Keratinocyte (primary cell): ENCODE data around the gene KLF12. TPM values are rescaled to one million over a fixed set of nuclear protein-coding genes. Genes with fewer than 3 reads are reported as not detected.

ENCODE experiments used
- DNase-seq: peaks from one replicate; pipeline ENCODE4 v3.0.0-alpha.2; 2011; ENCODE audit warnings: low read depth, missing footprints, low spot score
- FAIRE-seq: peaks from 2 replicates; lab custom pipeline; 2011; peaks lifted over from hg19 to GRCh38; lab: Jason Lieb, UNC
- H2AFZ ChIP-seq: 2 replicates; pipeline ENCODE4 v1.6.0; 2012; ENCODE audit warnings: low read length, control low read depth, inconsistent platforms; ENCODE audit not compliant: control insufficient read depth
- H3K27ac ChIP-seq: 2 replicates; pipeline ENCODE4 v1.5.1; 2011; ENCODE audit warnings: low read length; ENCODE audit not compliant: control insufficient read depth, insufficient read depth
- H3K27me3 ChIP-seq: 3 replicates; pipeline ENCODE4 v1.6.0; 2011; ENCODE audit warnings: low read length; ENCODE audit not compliant: control insufficient read depth, insufficient read depth; ENCODE audit errors: extremely low read depth
- H3K36me3 ChIP-seq, 2 experiments: 2 replicates in 1 of 2; 3 replicates in 1 of 2; pipeline ENCODE4 v1.5.1; 2011; ENCODE audit warnings: low read length in 2 of 2, mild to moderate bottlenecking in 1 of 2; ENCODE audit not compliant: control insufficient read depth in 2 of 2, insufficient read depth in 2 of 2; ENCODE audit errors: extremely low read depth in 1 of 2
- H3K4me1 ChIP-seq: 3 replicates; pipeline ENCODE4 v1.5.1; 2011; ENCODE audit warnings: low read length; ENCODE audit not compliant: control insufficient read depth, insufficient read depth; ENCODE audit errors: extremely low read depth
- H3K4me2 ChIP-seq: 3 replicates; pipeline ENCODE4 v1.6.0; 2011; ENCODE audit warnings: low read depth, low read length; ENCODE audit not compliant: control insufficient read depth, insufficient read depth; ENCODE audit errors: extremely low read depth
- H3K4me3 ChIP-seq, 3 experiments: fragments of 200-600 bp in 1 of 3; sonication (generic) in 1 of 3; 2 replicates in 2 of 3; 3 replicates in 1 of 3; pipeline ENCODE4 v1.5.1; 2011 to 2016; ENCODE audit warnings: low read length in 3 of 3, mild to moderate bottlenecking in 3 of 3, control low read depth in 2 of 3, inconsistent platforms in 1 of 3, low read depth in 1 of 3, mixed read lengths in 1 of 3, mixed run types in 1 of 3, moderate library complexity in 1 of 3; ENCODE audit not compliant: control insufficient read depth in 2 of 3, insufficient read depth in 2 of 3; ENCODE audit errors: extremely low read depth in 1 of 3
- H3K79me2 ChIP-seq: 2 replicates; pipeline ENCODE4 v1.6.0; 2012; ENCODE audit warnings: low read length; ENCODE audit not compliant: control insufficient read depth, insufficient read depth
- H3K9ac ChIP-seq: 3 replicates; pipeline ENCODE4 v1.6.0; 2011; ENCODE audit warnings: low read length; ENCODE audit not compliant: control insufficient read depth, insufficient read depth; ENCODE audit errors: extremely low read depth
- H3K9me1 ChIP-seq: 3 replicates; pipeline ENCODE4 v1.6.0; 2011; ENCODE audit warnings: low read length; ENCODE audit not compliant: control insufficient read depth, insufficient read depth; ENCODE audit errors: extremely low read depth
- H3K9me3 ChIP-seq: 2 replicates; pipeline ENCODE4 v1.5.1; 2012; ENCODE audit warnings: low read depth, low read length; ENCODE audit not compliant: control insufficient read depth
- H4K20me1 ChIP-seq: 3 replicates; pipeline ENCODE4 v1.6.0; 2011; ENCODE audit warnings: low read length; ENCODE audit not compliant: control insufficient read depth, insufficient read depth; ENCODE audit errors: extremely low read depth
- CTCF ChIP-seq, 3 experiments: IDR thresholded peaks in 1 of 3; conservative IDR thresholded peaks in 1 of 3; optimal IDR thresholded peaks in 1 of 3; 2 replicates in 2 of 3; 3 replicates in 1 of 3; pipeline versions ENCODE3 to v1.5.1; 2011; ENCODE audit warnings: low read length in 3 of 3, mild to moderate bottlenecking in 3 of 3, moderate library complexity in 2 of 3, control low read depth in 1 of 3, inconsistent platforms in 1 of 3; ENCODE audit not compliant: insufficient read depth in 2 of 3; ENCODE audit errors: extremely low read depth in 1 of 3
- EZH2 ChIP-seq: IDR thresholded peaks from one replicate; pipeline ENCODE4 v1.6.1; 2012; ENCODE audit warnings: inconsistent platforms, mild to moderate bottlenecking, low read length, moderate library complexity
- dilution Hi-C: fragments of 300-500 bp; cut with MboI; formaldehyde crosslinking; loops from one replicate; pipeline ENCODE4 v1.7.0; 2020; ENCODE audit warnings: low sequenced_read_pairs; ENCODE audit not compliant: extremely low pct_ligation_motif_present
- polyA plus RNA-seq, 5 experiments: library from polyadenylated mRNA; depleted of rRNA in 3 of 5; stranded (reverse) in 3 of 5; stranded (forward) in 1 of 5; unstranded in 1 of 5; fragments of >200 nt; gene quantifications; 1 replicate in 1 of 5; 2 replicates in 3 of 5; 3 replicates in 1 of 5; pipeline versions ENCODE4 v1.2.1 to v1.2.3, GENCODE V29; 2011 to 2012; ENCODE audit warnings: missing spikeins in 2 of 5, low read depth in 1 of 5, low replicate concordance in 1 of 5

Gene KLF12
- polyA plus RNA-seq, 1 donor (not counting 4 experiments of a cell fraction or from before 2014, with no cell fraction given) = 6.1 TPM

- no peaks in the 10 kb centered on the region for H3K36me3 ChIP-seq
- H2AFZ ChIP-seq = no peak overlapping the region
- H3K4me3 ChIP-seq = no peak overlapping the region
- no peaks in the 10 kb centered on the region for H3K9me3 ChIP-seq
- dilution Hi-C loops = no loop called here
- no peak overlapping the region for H3K4me2 ChIP-seq
- H3K9me1 ChIP-seq = peaks cover 2% of the 10 kb centered on the region
- FAIRE-seq (no peak), DNase-seq (no peak)
- no peak for TF ChIP-seq EZH2
- TF ChIP-seq CTCF (optimal IDR thresholded peaks at IDR 0.05 in 1 of 3, IDR thresholded peaks at IDR 0.05 in 1 of 3, conservative IDR thresholded peaks at IDR 0.05 in 1 of 3; ENCODE audit: extremely low read depth in 1 of 3, insufficient read depth in 2 of 3, low read length in 3 of 3) = no peak
- peaks cover 16% of the 10 kb centered on the region for H3K79me2 ChIP-seq
- no peak overlapping the region for H3K27ac ChIP-seq
- no peaks in the 10 kb centered on the region for H3K4me1 ChIP-seq
- no peaks in the 10 kb centered on the region for H4K20me1 ChIP-seq
- H3K9ac ChIP-seq = no peak overlapping the region
- no peaks in the 10 kb centered on the region for H3K27me3 ChIP-seq
These were observed 31.5 kb downstream of the KLF12 start for GRCh38 chr13:74102691-74103090.

- no peaks in the 10 kb centered on the region for H3K27me3 ChIP-seq
- no peaks in the 10 kb centered on the region for H3K4me1 ChIP-seq
- dilution Hi-C loops = no loop called here
- H3K79me2 ChIP-seq = peaks cover 13% of the 10 kb centered on the region
- DNase-seq (no peak), FAIRE-seq (no peak)
- no peaks in the 10 kb centered on the region for H4K20me1 ChIP-seq
- H3K9me3 ChIP-seq = no peaks in the 10 kb centered on the region
- no peaks in the 10 kb centered on the region for H3K9me1 ChIP-seq
- H3K27ac ChIP-seq = no peak overlapping the region
- H2AFZ ChIP-seq = no peak overlapping the region
- H3K36me3 ChIP-seq = no peaks in the 10 kb centered on the region
- H3K4me2 ChIP-seq = no peak overlapping the region
- H3K4me3 ChIP-seq = no peak overlapping the region
- TF ChIP-seq EZH2 (no peak), CTCF (optimal IDR thresholded peaks at IDR 0.05 in 1 of 3, IDR thresholded peaks at IDR 0.05 in 1 of 3, conservative IDR thresholded peaks at IDR 0.05 in 1 of 3; ENCODE audit: extremely low read depth in 1 of 3, insufficient read depth in 2 of 3, low read length in 3 of 3) (no peak)
- no peak overlapping the region for H3K9ac ChIP-seq
These were observed 32.8 kb downstream of the KLF12 start for GRCh38 chr13:74101436-74101835.
